ENCODE data around the gene LHX8. TPM values are rescaled to one million over a fixed set of nuclear protein-coding genes. Genes with fewer than 3 reads are reported as not detected.
"Not testable (repeated sequence)": the region's sequence is repeated elsewhere in the genome, so short reads cannot be mapped to it uniquely, and the experiment has no call there.

LHX8 gene
- total RNA-seq, 1 donor from 2014 or later, result not detected

DNA sequence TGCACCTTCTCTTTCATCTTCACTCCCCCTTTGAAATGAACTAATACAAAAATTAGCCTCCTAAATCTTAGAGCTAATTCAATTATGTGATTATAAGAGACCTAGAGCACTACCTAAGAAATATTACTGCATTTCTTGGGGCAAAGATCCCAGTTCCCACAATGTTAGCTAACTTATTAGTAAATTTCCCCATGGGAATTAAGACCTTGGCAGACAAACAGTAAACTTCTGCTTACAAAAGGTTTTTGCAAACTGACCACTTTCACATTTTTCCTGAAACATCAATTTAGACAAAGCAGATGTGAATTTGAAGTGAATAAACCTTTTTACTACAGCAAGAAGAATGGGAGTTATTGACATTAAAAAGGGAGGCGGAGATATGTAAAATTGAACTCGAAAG lies 34.6 kb upstream of the LHX8 start:
- ATAC-seq (ENCODE audit: low read depth) (no peak), DNase-seq (no peak)
- Mint-ChIP-seq H3K36me3 (ENCODE audit: low read depth) (no peaks in the 10 kb centered on the region), H3K27me3 (no peaks in the 10 kb centered on the region), H3K27ac (no peak overlapping the region), H3K4me1 (no peaks in the 10 kb centered on the region), H3K4me3 (no peak overlapping the region), H3K9me3 (no peaks in the 10 kb centered on the region)
- ChIA-PET CTCF (no interaction called here), POLR2A (no interaction called here)
- intact Hi-C loops (cut with micrococcal nuclease), result no loop called here
- no peak for TF ChIP-seq CTCF (IDR thresholded peaks at IDR 0.05)

DNA sequence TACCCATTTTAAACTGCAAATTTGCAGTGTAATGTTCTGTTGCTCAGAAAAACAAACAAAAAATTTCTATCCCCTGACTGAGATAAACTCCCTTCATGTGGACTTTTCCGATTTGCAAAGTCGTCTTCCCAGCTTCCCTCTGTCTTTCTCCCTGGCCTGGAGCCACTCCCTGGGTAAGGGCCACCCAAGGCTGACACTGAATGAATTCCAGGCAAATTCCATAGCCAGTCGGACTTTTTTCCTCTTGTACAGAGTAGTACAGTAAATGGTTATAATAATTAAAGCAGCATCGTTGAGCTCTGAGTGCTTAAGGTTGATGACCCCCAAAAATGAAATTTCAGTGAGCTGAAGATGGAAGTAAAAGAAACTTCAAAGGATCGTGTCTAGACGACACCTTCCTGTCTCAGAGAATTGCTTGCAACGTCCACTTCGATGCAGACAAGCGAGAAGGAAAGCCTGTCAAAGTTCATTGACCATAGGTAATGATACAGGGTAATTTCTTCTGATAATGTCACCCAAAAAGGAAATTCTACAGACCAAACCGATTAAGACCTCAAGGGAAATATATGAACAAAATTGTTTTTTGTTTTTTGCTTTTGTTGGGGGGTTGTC lies 33.6 kb upstream of the LHX8 start:
- Mint-ChIP-seq H3K36me3 (ENCODE audit: low read depth) (no peaks in the 10 kb centered on the region), H3K27me3 (no peaks in the 10 kb centered on the region), H3K9me3 (no peaks in the 10 kb centered on the region), H3K4me3 (no peak overlapping the region), H3K27ac (no peak overlapping the region), H3K4me1 (no peaks in the 10 kb centered on the region)
- intact Hi-C loops (cut with micrococcal nuclease), result no loop called here
- TF ChIP-seq CTCF (IDR thresholded peaks at IDR 0.05), result no peak
- ChIA-PET CTCF (no interaction called here), POLR2A (no interaction called here)
- no peak for ATAC-seq (ENCODE audit: low read depth)
- no peak for DNase-seq

GRCh38 chr1:75112362-75112951 lies 21.7 kb upstream of the LHX8 start:
- H3K27me3 Mint-ChIP-seq; POLR2A ChIA-PET; H3K36me3 Mint-ChIP-seq (ENCODE audit: low read depth); ATAC-seq (ENCODE audit: low read depth); H3K4me3 Mint-ChIP-seq; intact Hi-C loops (cut with micrococcal nuclease); H3K27ac Mint-ChIP-seq; H3K9me3 Mint-ChIP-seq; H3K4me1 Mint-ChIP-seq; DNase-seq; CTCF ChIA-PET: not testable (repeated sequence)

DNA sequence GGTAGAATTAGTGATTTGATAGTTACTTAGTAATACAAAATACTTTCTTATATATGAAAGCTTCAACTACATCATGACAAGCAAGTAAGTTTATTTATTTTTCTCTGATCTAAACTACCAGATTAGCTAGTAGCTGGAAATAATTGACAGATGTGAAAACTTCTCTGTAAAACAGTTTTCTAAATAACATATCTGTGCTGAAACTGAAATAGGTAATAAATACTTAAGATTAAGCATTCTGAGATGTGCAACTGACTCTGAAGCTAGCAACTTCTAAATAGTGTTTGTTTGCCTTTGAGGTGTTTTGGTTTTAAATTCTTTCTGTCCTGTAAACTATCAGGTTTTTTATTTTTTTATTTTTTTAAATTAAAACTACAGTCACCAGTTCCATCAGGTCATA lies 18.5 kb upstream of the LHX8 start:
- ChIA-PET CTCF (no interaction called here), POLR2A (no interaction called here)

GRCh38 chr1:75123756-75124155 lies 10.4 kb upstream of the LHX8 start:
- ChIA-PET CTCF (no interaction called here), POLR2A (no interaction called here)
- Mint-ChIP-seq H3K4me1 (no peaks in the 10 kb centered on the region), H3K4me3 (no peak overlapping the region), H3K9me3 (no peaks in the 10 kb centered on the region), H3K27ac (no peak overlapping the region), H3K27me3 (peaks cover 32% of the 10 kb centered on the region), H3K36me3 (ENCODE audit: low read depth) (no peaks in the 10 kb centered on the region)
- ATAC-seq (ENCODE audit: low read depth) (no peak), DNase-seq (no peak)
- no peak for TF ChIP-seq CTCF (IDR thresholded peaks at IDR 0.05)
- intact Hi-C loops (cut with micrococcal nuclease), result no loop called here

More for the DNA sequence above, 18.5 kb upstream of the LHX8 start:
- no peaks in the 10 kb centered on the region for H3K4me1 Mint-ChIP-seq
- no peak overlapping the region for H3K27ac Mint-ChIP-seq
- ATAC-seq (ENCODE audit: low read depth) (no peak), DNase-seq (no peak)
- no peaks in the 10 kb centered on the region for H3K9me3 Mint-ChIP-seq
- intact Hi-C loops (cut with micrococcal nuclease), result no loop called here
- no peak for TF ChIP-seq CTCF (IDR thresholded peaks at IDR 0.05)
- H3K4me3 Mint-ChIP-seq, result no peak overlapping the region
- H3K27me3 Mint-ChIP-seq, result peaks cover 7% of the 10 kb centered on the region
- H3K36me3 Mint-ChIP-seq (ENCODE audit: low read depth), result no peaks in the 10 kb centered on the region

DNA sequence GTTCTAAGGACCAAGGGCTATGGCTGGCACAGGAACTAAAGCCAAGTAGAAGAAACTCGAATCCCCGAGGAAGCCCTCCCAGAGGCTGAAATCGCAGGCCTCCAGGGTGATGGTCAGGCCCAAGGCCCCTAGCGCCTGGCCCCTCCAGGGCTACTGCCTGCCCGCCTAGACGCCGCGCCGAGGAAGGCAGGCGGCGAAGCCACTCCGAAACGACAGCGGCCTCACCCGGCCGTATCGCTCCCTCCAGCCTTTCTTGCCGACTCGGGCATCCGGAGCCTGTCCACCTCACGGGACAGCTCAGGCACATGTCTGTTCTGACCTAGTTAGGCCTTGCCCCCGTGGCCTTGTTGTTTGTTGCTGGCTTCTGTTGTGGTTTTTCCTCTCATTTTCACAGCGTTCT lies 9.7 kb upstream of the LHX8 start:
- Mint-ChIP-seq H3K27ac (no peak overlapping the region), H3K9me3 (no peaks in the 10 kb centered on the region), H3K4me3 (no peak overlapping the region), H3K36me3 (ENCODE audit: low read depth) (no peaks in the 10 kb centered on the region), H3K27me3 (peaks cover 37% of the 10 kb centered on the region), H3K4me1 (no peaks in the 10 kb centered on the region)
- intact Hi-C loops (cut with micrococcal nuclease), result no loop called here
- TF ChIP-seq CTCF (IDR thresholded peaks at IDR 0.05), result no peak
- no peak for ATAC-seq (ENCODE audit: low read depth)
- ChIA-PET CTCF (no interaction called here), POLR2A (no interaction called here)
- DNase-seq, result no peak
